ENCODE measurements around the gene TCF7L1. TPM values are rescaled to one million over a fixed set of nuclear protein-coding genes. Genes with fewer than 3 reads are reported as not detected.

Gene TCF7L1
- polyA plus RNA-seq, 3 donors = 0.05 to 0.09 TPM; not detected in 1

- no peaks in the 10 kb centered on the region for H3K36me3 ChIP-seq (replicated peaks in 1 of 2; ENCODE audit: control insufficient read depth in 1 of 2, insufficient read depth in 2 of 2, low read length in 2 of 2)
- no peak overlapping the region for H3K4me2 ChIP-seq (replicated peaks; ENCODE audit: extremely low read depth, low read length, poor library complexity, severe bottlenecking)
- intact Hi-C loops (cut with micrococcal nuclease) = no loop called here
- H3K9ac ChIP-seq (ENCODE audit: insufficient read depth, low read length, poor library complexity, severe bottlenecking) = no peak overlapping the region
- H2AFZ ChIP-seq (ENCODE audit: insufficient read depth, low read depth, low read length, poor library complexity, severe bottlenecking) = no peak overlapping the region
- H3K27me3 Mint-ChIP-seq (ENCODE audit: low read depth in 3 of 3) = peaks cover 0 to 4% (median 3%) of the 10 kb centered on the region in 3 donors
- no peaks in the 10 kb centered on the region for H4K20me1 ChIP-seq (ENCODE audit: insufficient read depth, low read length)
- H3K27ac Mint-ChIP-seq = no peak overlapping the region
- H3K4me3 Mint-ChIP-seq = no peak overlapping the region
- H3K36me3 Mint-ChIP-seq = no peaks in the 10 kb centered on the region
- no peak for TF ChIP-seq CTCF (IDR thresholded peaks at IDR 0.05)
- no peaks in the 10 kb centered on the region for H3K9me3 Mint-ChIP-seq
- no peak for DNase-seq
- no peak overlapping the region for H3K4me3 ChIP-seq (replicated peaks in 1 of 3; ENCODE audit: low read depth in 2 of 3, low read length in 3 of 3)
- no peaks in the 10 kb centered on the region for H3K4me1 Mint-ChIP-seq
- H3K27ac ChIP-seq (ENCODE audit: low read depth in 1 of 2, low read length in 2 of 2) = no peak overlapping the region
- no peaks in the 10 kb centered on the region for H3K9me3 ChIP-seq (replicated peaks in 1 of 2; ENCODE audit: control insufficient read depth in 1 of 2, insufficient read depth in 1 of 2, low read length in 2 of 2)
- WGBS (ENCODE audit: insufficient coverage) = 100% methylated on average over 3 of the region's 11 CpGs
- H3K27me3 ChIP-seq (ENCODE audit: control insufficient read depth in 2 of 2, insufficient read depth in 2 of 2, low read length in 2 of 2) = no peaks in the 10 kb centered on the region
- no peaks in the 10 kb centered on the region for H3K79me2 ChIP-seq (ENCODE audit: insufficient read depth, low read length)
- no peaks in the 10 kb centered on the region for H3K4me1 ChIP-seq (ENCODE audit: control insufficient read depth in 1 of 2, insufficient read depth in 2 of 2, low read length in 2 of 2)
These were observed 126.0 kb downstream of the TCF7L1 start for GRCh38 chr2:85259101-85259590.

DNA sequence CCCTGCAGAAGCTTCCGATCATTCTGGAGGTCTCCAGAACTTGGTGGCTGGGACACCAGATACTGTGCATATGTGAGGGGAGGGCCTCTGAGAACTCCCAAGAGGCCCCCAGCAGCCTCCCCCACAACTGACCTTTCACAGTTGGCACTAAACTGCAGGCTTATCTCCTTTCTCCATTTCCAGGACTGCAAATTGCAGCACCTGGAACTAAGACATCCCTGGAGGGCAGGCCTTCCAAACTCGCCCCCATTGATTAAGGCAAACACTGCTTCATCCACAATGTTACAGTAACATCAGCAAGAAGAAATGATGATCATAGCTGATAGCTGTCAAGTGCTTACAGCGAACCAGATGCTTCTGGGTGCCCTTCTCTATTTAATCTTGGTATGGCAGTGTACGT, 126.7 kb downstream of the TCF7L1 start:
- no peaks in the 10 kb centered on the region for H3K36me3 ChIP-seq (replicated peaks in 1 of 2; ENCODE audit: control insufficient read depth in 1 of 2, insufficient read depth in 2 of 2, low read length in 2 of 2)
- Mint-ChIP-seq H3K4me3 (no peak overlapping the region), H3K4me1 (no peaks in the 10 kb centered on the region), H3K27me3 (ENCODE audit: low read depth in 3 of 3) (peaks cover 0 to 4% (median 3%) of the 10 kb centered on the region in 3 donors), H3K27ac (no peak overlapping the region), H3K36me3 (no peaks in the 10 kb centered on the region), H3K9me3 (no peaks in the 10 kb centered on the region)
- no peak overlapping the region for H3K4me3 ChIP-seq (replicated peaks in 1 of 3; ENCODE audit: low read depth in 2 of 3, low read length in 3 of 3)
- H4K20me1 ChIP-seq (ENCODE audit: insufficient read depth, low read length) = no peaks in the 10 kb centered on the region
- H3K9me3 ChIP-seq (replicated peaks in 1 of 2; ENCODE audit: control insufficient read depth in 1 of 2, insufficient read depth in 1 of 2, low read length in 2 of 2) = no peaks in the 10 kb centered on the region
- TF ChIP-seq CTCF (IDR thresholded peaks at IDR 0.05) = no peak
- no peak for DNase-seq
- WGBS (ENCODE audit: insufficient coverage) = 100% methylated on average over 2 of the region's 4 CpGs
- H3K27me3 ChIP-seq (ENCODE audit: control insufficient read depth in 2 of 2, insufficient read depth in 2 of 2, low read length in 2 of 2) = no peaks in the 10 kb centered on the region
- no peak overlapping the region for H3K4me2 ChIP-seq (replicated peaks; ENCODE audit: extremely low read depth, low read length, poor library complexity, severe bottlenecking)
- H3K4me1 ChIP-seq (ENCODE audit: control insufficient read depth in 1 of 2, insufficient read depth in 2 of 2, low read length in 2 of 2) = no peaks in the 10 kb centered on the region
- H3K27ac ChIP-seq (ENCODE audit: low read depth in 1 of 2, low read length in 2 of 2) = no peak overlapping the region
- no peak overlapping the region for H2AFZ ChIP-seq (ENCODE audit: insufficient read depth, low read depth, low read length, poor library complexity, severe bottlenecking)
- intact Hi-C loops (cut with micrococcal nuclease) = no loop called here
- H3K79me2 ChIP-seq (ENCODE audit: insufficient read depth, low read length) = no peaks in the 10 kb centered on the region
- H3K9ac ChIP-seq (ENCODE audit: insufficient read depth, low read length, poor library complexity, severe bottlenecking) = no peak overlapping the region

Data from CD14-positive monocyte (primary cell).